VCaP (cell line): ENCODE measurements around the gene ZNF680.
"Not testable (repeated sequence)": the region's sequence is repeated elsewhere in the genome, so short reads cannot be mapped to it uniquely, and the experiment has no call there.

Experiments
- H3K27ac ChIP-seq: fragments of 450-650 bp; 2 replicates; pipeline ENCODE4 v1.5.1; 2017
- TF ChIP-seq, protein P1 (sequence below): fragments of 450-650 bp; conservative IDR thresholded peaks from 2 replicates; pipeline ENCODE4 v1.5.1; 2017; ENCODE audit warnings: mild to moderate bottlenecking, moderate library complexity

Gene ZNF680

DNA sequence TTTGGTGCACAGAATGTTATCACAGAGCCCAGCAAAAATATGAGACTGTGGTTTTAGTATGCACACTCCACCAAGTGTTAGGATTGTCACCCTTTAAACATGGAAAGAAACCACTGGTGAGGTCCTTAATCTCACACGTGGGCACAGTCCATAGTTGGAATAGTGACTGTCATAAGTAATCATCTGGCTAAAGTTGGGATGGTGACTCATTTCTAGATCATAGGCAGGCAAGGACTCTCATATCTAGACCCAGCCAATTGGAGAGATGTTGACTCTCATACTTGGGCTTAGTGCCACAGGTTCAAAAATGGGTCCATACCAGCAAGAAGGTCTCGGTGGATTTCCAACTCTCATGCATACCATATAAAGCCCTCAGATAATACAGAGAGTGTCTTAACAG lies 39.6 kb upstream of the ZNF680 start:
- no peak overlapping the region for H3K27ac ChIP-seq
- TF ChIP-seq, protein P1, sequence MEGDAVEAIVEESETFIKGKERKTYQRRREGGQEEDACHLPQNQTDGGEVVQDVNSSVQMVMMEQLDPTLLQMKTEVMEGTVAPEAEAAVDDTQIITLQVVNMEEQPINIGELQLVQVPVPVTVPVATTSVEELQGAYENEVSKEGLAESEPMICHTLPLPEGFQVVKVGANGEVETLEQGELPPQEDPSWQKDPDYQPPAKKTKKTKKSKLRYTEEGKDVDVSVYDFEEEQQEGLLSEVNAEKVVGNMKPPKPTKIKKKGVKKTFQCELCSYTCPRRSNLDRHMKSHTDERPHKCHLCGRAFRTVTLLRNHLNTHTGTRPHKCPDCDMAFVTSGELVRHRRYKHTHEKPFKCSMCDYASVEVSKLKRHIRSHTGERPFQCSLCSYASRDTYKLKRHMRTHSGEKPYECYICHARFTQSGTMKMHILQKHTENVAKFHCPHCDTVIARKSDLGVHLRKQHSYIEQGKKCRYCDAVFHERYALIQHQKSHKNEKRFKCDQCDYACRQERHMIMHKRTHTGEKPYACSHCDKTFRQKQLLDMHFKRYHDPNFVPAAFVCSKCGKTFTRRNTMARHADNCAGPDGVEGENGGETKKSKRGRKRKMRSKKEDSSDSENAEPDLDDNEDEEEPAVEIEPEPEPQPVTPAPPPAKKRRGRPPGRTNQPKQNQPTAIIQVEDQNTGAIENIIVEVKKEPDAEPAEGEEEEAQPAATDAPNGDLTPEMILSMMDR = no peak

DNA sequence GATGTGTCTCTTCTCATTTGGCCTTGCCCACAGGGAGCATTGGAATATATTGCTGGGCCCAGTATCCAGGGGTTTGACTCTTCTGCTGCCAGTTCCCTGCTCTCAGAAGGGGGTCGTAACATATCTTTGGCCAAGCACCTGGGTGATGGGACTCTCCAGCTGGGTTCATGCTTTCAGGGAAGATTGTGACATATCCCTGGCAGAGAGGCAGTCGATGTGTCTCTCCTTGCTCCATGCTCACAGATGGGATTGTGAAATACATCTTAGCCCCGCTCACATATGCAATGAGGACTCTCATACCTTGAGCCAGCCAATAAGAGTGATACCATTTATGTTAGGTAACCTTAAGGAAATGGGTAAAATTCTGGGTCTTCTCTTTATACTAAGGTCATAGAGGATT lies 39.2 kb upstream of the ZNF680 start:
- TF ChIP-seq, protein P1 = no peak
- no peak overlapping the region for H3K27ac ChIP-seq

DNA sequence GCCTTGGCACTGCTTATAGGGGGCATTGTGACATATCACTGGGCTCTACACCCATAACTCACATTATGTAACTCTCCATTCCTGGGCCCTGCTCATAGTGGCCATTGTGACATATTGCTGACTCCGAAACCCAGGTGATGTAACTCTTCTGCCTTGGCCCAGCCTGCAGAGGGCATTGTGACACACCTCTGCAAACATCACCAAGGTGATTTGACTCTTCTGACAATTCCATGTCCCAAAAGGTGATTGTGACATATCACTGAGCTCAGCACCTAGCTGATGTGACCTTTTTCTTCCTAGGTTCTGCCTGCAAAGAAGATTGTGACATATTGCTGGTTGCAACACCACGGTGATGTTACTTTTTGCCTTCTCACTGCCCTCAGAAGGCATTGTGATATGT lies 36.5 kb upstream of the ZNF680 start:
- TF ChIP-seq, protein P1 = no peak
- H3K27ac ChIP-seq = no peak overlapping the region

DNA sequence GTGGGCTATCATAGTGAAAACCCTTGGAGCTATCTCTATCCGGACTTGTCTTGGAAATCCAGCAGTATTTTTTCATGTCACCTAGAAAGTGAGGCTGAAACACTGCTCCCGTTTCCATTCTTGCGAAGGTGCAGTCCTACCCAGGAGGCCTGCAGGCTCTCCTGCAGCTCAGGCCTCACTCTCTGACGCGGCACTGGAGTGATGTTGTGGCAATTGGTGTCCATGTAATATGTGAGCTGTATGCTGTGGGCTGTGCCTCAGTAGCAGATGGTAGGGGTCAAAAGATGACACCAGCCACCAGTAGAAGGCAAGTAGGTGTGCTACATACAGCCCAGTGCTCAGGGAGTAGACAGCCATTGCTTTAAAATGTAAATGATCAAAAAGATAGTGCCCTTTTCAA lies 28.1 kb upstream of the ZNF680 start:
- no peak overlapping the region for H3K27ac ChIP-seq
- TF ChIP-seq, protein P1 = no peak

DNA sequence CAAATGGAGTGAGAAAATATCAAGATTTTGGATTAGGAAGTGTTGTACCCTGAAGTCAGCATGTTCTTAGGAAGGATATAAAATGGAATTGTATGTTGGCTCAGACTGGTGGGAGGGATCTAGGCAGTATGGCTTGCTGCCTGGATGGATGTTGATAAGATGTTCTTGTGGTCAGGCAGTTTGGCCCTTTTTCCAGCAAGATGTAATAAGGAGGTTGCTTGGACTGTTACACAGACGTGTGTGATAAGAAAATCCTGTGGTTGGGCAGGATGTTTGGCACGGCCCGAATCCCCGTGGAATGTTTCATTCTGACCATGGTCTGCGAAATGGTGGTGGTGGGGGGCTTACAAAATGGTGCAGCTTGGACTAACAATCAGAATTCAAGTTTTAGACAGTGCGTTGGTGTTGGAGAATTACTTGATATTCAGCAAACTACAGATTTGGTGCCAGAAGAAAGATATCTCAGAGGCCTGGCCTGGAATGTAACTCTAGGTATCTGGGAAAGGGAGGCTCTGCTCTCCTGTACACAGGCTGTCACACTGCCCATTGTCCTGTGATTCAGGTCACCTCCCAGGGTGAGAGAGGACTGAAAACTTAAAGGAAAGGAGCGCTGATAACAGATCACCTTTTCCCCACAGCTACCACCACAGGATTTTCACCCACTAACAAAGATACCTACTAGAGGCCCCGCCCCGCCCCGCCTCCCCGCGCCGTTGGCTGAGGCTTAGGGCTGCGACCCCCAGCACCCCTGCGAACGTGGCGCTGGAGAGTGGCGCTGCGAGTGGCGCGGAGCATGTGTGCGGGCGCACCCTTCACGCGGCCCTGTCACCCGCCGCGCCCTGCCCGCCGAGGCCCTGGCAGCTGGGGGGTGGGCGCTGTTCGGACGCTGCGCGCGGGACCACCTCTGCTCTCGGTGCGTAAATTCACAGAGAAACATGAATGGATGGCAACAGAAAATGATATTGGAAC lies 19.3 kb upstream of the ZNF680 start:
- TF ChIP-seq, protein P1 = no peak
- no peak overlapping the region for H3K27ac ChIP-seq

DNA sequence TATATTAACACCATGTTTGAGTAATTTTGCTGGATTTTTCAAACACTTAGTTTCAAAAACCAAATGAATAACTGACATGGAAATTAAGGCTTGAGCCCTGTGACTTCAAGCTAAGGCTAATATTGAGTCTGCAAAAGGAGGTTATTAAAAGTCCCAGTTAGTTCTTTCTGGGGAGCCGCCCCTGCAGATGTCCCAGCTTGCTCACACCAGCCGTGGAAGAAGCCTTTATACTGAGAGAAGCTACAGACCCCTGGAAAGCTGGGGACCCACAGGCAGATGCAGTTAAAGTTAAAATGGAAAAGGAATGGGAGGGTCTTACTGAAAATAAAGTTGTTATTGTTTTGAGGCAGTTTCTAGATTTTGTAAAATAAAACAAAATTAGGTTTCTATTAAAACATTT lies 18.5 kb upstream of the ZNF680 start:
- TF ChIP-seq, protein P1 = no peak
- no peak overlapping the region for H3K27ac ChIP-seq

DNA sequence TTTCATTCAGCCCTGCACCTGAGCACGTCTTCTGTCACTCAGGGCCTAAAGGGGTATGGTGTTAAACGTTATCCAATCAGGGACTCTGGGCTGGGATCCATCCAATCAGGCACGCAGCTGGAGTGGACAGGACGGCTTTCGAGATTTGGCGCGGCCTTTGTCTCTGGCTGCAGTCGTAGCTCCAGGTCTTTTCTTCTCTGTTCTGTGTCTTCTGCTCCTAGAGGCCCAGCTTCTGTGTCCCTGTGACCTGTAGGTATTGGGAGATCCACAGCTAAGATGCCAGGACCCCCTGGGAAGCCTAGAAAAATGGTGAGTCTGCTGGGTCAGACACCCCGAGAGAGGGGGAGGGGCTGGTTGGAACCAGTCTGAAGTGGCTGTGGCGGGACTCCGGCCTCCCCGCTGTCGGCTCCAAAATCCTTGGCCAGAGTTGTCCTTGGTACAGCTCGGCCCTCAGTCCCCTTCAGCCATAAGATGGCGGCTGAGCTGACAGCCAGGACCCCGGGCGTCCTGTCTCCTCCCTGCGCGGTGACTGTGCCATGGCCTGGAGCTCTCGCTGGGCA lies 11.7 kb upstream of the ZNF680 start:
- TF ChIP-seq, protein P1 = no peak
- H3K27ac ChIP-seq = no peak overlapping the region

DNA sequence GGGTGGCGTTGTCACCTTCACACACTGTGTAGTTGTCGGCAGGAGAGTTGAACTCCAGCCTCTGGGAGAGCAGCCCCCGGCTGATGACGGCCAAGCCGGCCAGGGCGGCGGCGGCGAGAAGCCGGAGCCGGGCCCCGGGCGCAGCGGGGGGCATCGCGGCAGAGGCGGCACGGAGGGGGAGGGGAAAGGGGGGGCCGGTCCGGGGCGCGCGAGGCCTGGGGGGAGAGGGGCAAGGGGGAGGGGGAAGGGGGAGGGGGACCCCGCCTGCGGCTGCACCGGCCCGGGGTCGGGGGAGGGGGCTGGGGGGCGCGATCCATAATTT lies 7.4 kb upstream of the ZNF680 start:
- not testable (repeated sequence) for H3K27ac ChIP-seq

DNA sequence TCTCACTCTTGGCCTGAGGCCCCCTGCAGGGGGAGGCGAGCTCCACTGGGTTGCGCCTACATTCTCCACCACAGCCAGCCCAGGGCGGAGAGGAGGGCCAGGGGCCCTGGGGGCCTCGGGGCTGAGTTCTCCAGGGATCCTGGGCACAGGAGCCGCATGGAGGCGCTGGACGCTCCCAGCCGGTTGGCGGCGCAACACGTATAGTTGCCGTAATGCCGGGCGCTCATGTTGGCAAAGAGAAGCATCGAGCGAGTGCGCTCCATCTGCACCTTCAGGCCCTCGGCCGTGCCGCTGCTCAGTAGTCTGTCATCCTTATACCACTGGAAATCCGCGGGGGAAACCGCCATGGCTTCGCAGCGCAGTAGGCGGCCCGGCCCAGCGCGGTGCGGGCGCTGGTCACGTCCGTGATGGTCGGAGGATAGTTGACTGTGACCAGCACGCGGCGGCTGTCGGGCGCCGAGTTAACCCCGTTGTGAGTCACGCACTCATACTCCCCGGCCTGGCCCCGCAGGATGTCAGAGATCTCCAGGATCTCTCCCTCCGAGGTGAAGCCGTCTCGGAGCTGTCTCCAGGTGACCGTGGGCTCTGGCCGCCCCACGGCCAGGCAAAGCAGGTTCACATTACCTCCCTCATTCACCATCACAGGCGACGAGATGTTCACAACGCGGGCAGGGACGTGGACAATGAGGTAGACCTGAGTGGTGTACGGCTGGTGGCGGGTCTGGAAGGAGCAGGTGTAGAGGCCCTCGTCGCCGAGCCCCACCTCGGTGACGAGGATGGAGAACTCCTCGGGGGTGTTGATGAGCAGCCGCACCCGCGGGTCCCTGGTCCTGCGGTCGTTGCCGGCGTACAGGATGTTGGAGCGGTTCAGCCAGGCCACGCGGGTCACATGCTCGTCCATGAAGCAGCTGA lies 6.8 kb upstream of the ZNF680 start:
- H3K27ac ChIP-seq = not testable (repeated sequence)
